ENCODE results near the gene EDEM1. TPM values are rescaled to one million over a fixed set of nuclear protein-coding genes. Genes with fewer than 3 reads are reported as not detected.
"Not testable (repeated sequence)": the region's sequence is repeated elsewhere in the genome, so short reads cannot be mapped to it uniquely, and the experiment has no call there.

The EDEM1 gene
- total RNA-seq, 1 experiment from 2014 or later = 68.8 TPM

DNA sequence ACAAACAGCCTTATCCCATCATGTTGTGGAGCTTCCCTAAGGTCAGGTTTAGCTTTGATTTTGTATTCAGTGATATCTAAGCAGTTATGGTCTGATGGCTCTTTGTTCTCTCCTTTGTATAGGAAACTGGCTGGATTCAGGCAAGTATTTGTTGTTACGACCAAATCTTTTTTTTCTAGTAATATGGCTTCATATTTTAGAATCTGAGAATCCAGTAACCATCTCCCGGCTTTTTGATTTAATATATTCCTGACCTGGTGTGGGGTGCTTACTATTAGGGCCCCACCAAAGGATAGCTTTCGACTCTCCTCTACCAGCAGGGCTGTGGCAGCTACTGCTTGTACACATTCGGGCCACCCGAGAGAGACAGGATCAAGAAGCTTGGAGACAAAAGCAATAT, 42.4 kb upstream of the EDEM1 start:
- Histone ChIP-seq H3K27ac (ENCODE audit: low read length) (no peak overlapping the region), H3K4me1 (ENCODE audit: low read length) (no peaks in the 10 kb centered on the region; the same call in 1 of the 2 replicates), H2AFZ (ENCODE audit: low read length) (no peak overlapping the region), H3K9ac (ENCODE audit: low read length) (no peak overlapping the region), H3K4me2 (ENCODE audit: low read depth, low read length, poor library complexity, severe bottlenecking) (no peak overlapping the region), H3K9me3 (ENCODE audit: low read length) (no peaks in the 10 kb centered on the region), H3K27me3 (ENCODE audit: low read length) (no peaks in the 10 kb centered on the region), H4K20me1 (ENCODE audit: insufficient read depth, low read depth, low read length) (peaks cover 13% of the 10 kb centered on the region), H3K9me2 (replicated peaks; ENCODE audit: insufficient read depth, low read length) (no peaks in the 10 kb centered on the region), H3K79me2 (ENCODE audit: low read length) (peaks cover 100% of the 10 kb centered on the region), H3K36me3 (ENCODE audit: insufficient read depth, low read length) (0 out of 2 replicates have a peak, but pooled peaks cover 4% of the 10 kb centered on the region), H3K4me3 (ENCODE audit: low read length) (no peak overlapping the region)
- no peak for DNase-seq

DNA sequence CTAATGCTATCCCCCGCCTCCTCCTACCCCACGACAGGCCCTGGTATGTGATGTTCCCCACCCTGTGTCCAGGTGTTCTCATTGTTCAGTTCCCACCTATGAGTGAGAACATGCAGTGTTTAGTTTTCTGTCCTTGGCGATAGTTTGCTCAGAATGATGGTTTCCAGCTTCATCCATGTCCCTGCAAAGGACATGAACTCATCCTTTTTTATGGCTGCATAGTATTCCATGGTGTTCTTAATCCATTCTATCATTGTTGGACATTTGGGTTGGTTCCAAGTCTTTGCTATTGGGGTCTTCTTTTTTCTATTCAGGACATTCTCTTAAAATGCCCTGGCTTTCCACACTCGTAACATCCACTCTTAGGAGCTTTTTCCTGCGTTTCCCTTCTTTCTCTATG, 40.4 kb upstream of the EDEM1 start:
- H3K36me3 ChIP-seq (ENCODE audit: insufficient read depth, low read length); H3K27me3 ChIP-seq (ENCODE audit: low read length); H3K4me1 ChIP-seq (ENCODE audit: low read length); H3K4me2 ChIP-seq (ENCODE audit: low read depth, low read length, poor library complexity, severe bottlenecking); H3K4me3 ChIP-seq (ENCODE audit: low read length); DNase-seq; H3K9me3 ChIP-seq (ENCODE audit: low read length); H3K9me2 ChIP-seq (replicated peaks; ENCODE audit: insufficient read depth, low read length); H3K9ac ChIP-seq (ENCODE audit: low read length); H2AFZ ChIP-seq (ENCODE audit: low read length); H3K27ac ChIP-seq (ENCODE audit: low read length): not testable (repeated sequence)
- peaks cover 97% of the 10 kb centered on the region for H3K79me2 ChIP-seq (ENCODE audit: low read length)
- peaks cover 18% of the 10 kb centered on the region for H4K20me1 ChIP-seq (ENCODE audit: insufficient read depth, low read depth, low read length)

DNA sequence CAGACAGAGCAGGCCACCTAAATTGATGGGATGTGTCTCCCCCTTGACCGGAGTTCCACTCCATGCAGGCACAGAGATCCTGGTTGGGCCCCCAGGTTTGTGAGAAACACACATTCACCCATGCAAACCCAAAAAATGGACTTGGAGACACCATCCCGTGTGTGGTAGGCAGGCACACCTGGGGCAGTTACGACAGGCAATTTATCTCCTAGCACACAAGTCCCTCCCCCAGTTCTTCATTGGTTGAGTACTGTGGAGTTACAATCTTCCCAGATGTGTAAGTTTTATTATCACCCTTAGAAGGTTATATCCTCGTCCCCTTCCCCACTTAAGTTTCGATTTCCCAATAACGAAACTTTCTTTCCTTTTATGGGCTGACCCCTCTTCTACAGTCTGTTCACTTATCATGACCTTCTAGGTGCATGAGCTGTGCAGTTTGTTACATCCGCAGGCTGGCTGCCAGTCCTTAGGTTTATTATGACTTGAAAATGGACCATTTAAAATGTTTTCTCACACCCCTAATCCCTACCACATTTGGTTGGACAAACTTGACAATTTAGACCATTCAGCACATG, 38.1 kb upstream of the EDEM1 start:
- no peaks in the 10 kb centered on the region for H3K9me3 ChIP-seq (ENCODE audit: low read length)
- H3K4me2 ChIP-seq (ENCODE audit: low read depth, low read length, poor library complexity, severe bottlenecking) = no peak overlapping the region
- H3K9me2 ChIP-seq (replicated peaks; ENCODE audit: insufficient read depth, low read length) = no peaks in the 10 kb centered on the region
- H3K27ac ChIP-seq (ENCODE audit: low read length) = no peak overlapping the region
- no peak overlapping the region for H3K9ac ChIP-seq (ENCODE audit: low read length)
- H3K4me1 ChIP-seq (ENCODE audit: low read length) = no peaks in the 10 kb centered on the region; the same call in 1 of the 2 replicates
- H3K4me3 ChIP-seq (ENCODE audit: low read length) = no peak overlapping the region
- H3K36me3 ChIP-seq (ENCODE audit: insufficient read depth, low read length) = no peaks in the 10 kb centered on the region
- no peaks in the 10 kb centered on the region for H3K27me3 ChIP-seq (ENCODE audit: low read length)
- H3K79me2 ChIP-seq (ENCODE audit: low read length) = peaks cover 97% of the 10 kb centered on the region
- H4K20me1 ChIP-seq (ENCODE audit: insufficient read depth, low read depth, low read length) = peaks cover 25% of the 10 kb centered on the region
- DNase-seq = no peak
- H2AFZ ChIP-seq (ENCODE audit: low read length) = no peak overlapping the region

DNA sequence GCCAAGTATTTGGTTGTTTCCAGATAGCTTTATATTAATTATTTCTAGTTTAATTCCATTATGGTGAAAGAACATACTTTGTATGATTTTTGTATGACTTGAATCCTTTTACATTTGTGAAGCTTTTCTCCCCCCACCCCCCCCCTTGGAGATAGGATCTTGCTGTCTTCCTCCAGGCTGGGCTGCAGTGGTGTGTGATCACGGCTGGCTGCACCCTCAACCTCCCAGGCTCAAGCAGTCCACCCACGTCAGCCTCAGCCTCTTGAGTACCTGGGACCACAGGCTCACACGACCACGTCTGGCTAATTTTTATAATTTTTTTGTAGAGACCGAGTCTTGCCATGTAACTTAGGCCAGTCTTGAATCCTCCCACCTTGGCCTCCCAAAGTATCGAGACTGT, 35.9 kb upstream of the EDEM1 start:
- DNase-seq = no peak
- Histone ChIP-seq H3K79me2 (ENCODE audit: low read length) (peaks cover 97% of the 10 kb centered on the region), H3K9me3 (ENCODE audit: low read length) (no peaks in the 10 kb centered on the region), H3K4me2 (ENCODE audit: low read depth, low read length, poor library complexity, severe bottlenecking) (no peak overlapping the region), H3K4me1 (ENCODE audit: low read length) (no peaks in the 10 kb centered on the region; the same call in 1 of the 2 replicates), H3K27me3 (ENCODE audit: low read length) (no peaks in the 10 kb centered on the region), H3K27ac (ENCODE audit: low read length) (no peak overlapping the region), H2AFZ (ENCODE audit: low read length) (no peak overlapping the region), H4K20me1 (ENCODE audit: insufficient read depth, low read depth, low read length) (peaks cover 40% of the 10 kb centered on the region), H3K36me3 (ENCODE audit: insufficient read depth, low read length) (no peaks in the 10 kb centered on the region), H3K9me2 (replicated peaks; ENCODE audit: insufficient read depth, low read length) (no peaks in the 10 kb centered on the region), H3K4me3 (ENCODE audit: low read length) (no peak overlapping the region), H3K9ac (ENCODE audit: low read length) (no peak overlapping the region)

DNA sequence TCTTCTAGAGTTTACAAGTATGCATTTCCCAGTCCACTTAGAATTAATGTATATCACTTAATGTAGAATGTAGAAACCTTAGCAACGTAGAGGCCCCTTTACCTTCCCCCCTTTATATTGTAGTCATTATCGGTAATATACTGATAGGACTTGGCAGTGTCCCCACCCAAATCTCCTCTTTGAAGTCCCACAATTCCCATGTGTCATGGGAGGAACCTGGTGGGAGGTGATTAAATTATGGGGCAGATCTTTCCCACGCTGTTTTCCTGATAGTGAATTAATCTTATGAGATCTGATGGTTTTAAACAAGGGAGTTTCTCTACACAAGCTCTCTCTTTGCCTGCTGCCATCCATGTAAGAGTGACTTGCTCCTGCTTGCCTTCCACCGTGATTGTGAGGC, 34.4 kb upstream of the EDEM1 start:
- Histone ChIP-seq H3K36me3 (ENCODE audit: insufficient read depth, low read length) (no peaks in the 10 kb centered on the region), H3K4me3 (ENCODE audit: low read length) (no peak overlapping the region), H3K27me3 (ENCODE audit: low read length) (no peaks in the 10 kb centered on the region), H3K4me2 (ENCODE audit: low read depth, low read length, poor library complexity, severe bottlenecking) (no peak overlapping the region), H3K9ac (ENCODE audit: low read length) (no peak overlapping the region), H2AFZ (ENCODE audit: low read length) (no peak overlapping the region), H3K27ac (ENCODE audit: low read length) (no peak overlapping the region), H3K4me1 (ENCODE audit: low read length) (no peaks in the 10 kb centered on the region; the same call in 1 of the 2 replicates), H3K9me2 (replicated peaks; ENCODE audit: insufficient read depth, low read length) (no peaks in the 10 kb centered on the region), H3K9me3 (ENCODE audit: low read length) (no peaks in the 10 kb centered on the region), H3K79me2 (ENCODE audit: low read length) (peaks cover 97% of the 10 kb centered on the region), H4K20me1 (ENCODE audit: insufficient read depth, low read depth, low read length) (peaks cover 38% of the 10 kb centered on the region)
- DNase-seq = no peak

DNA sequence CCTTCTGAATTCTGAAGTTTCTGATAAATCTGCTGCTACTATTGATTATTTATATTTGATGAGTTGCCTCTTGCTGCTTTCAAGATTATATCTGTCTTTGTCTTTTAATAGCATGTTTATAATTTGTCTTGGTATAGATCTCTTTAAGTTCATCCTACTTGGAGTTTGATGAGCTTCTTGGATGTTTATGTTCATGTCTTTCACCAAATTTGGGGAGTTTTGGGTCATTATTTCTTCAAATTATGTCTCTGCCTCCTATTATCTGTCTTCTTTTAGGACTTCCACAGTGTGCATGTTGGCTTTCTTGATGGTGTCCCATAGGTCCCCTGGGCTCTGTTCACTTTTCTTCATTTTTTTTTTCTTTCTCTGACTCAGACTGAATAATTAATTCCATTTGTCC, 32.3 kb upstream of the EDEM1 start:
- Histone ChIP-seq H4K20me1 (ENCODE audit: insufficient read depth, low read depth, low read length) (peaks cover 40% of the 10 kb centered on the region), H3K4me1 (ENCODE audit: low read length) (peaks cover 5% of the 10 kb centered on the region), H3K27ac (ENCODE audit: low read length) (no peak overlapping the region), H3K36me3 (ENCODE audit: insufficient read depth, low read length) (no peaks in the 10 kb centered on the region), H2AFZ (ENCODE audit: low read length) (no peak overlapping the region), H3K9me2 (replicated peaks; ENCODE audit: insufficient read depth, low read length) (no peaks in the 10 kb centered on the region), H3K9ac (ENCODE audit: low read length) (no peak overlapping the region), H3K4me2 (ENCODE audit: low read depth, low read length, poor library complexity, severe bottlenecking) (no peak overlapping the region), H3K79me2 (ENCODE audit: low read length) (peaks cover 92% of the 10 kb centered on the region), H3K4me3 (ENCODE audit: low read length) (no peak overlapping the region), H3K9me3 (ENCODE audit: low read length) (no peaks in the 10 kb centered on the region), H3K27me3 (ENCODE audit: low read length) (no peaks in the 10 kb centered on the region)
- no peak for DNase-seq

DNA sequence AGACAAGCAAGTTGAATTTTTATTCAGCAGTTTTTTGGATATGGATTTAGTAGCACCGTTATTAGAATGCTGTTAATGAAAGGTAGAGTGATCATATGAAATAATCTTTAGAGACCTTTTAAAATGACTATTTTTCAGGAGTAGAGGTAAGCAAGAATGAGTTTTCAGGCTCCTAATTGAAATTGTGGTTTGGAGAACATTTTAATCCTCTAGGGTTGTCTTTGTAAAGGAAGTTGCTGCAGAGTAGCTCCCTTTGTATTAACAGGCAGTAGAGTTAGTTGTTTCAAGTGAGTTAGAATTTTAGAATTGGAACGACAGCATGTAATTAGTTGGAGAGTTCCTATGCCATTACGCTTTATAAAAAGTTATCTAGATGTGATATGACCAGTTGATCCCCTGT, 27.2 kb upstream of the EDEM1 start:
- Histone ChIP-seq H3K4me2 (ENCODE audit: low read depth, low read length, poor library complexity, severe bottlenecking) (no peak overlapping the region), H3K36me3 (ENCODE audit: insufficient read depth, low read length) (no peaks in the 10 kb centered on the region)

DNA sequence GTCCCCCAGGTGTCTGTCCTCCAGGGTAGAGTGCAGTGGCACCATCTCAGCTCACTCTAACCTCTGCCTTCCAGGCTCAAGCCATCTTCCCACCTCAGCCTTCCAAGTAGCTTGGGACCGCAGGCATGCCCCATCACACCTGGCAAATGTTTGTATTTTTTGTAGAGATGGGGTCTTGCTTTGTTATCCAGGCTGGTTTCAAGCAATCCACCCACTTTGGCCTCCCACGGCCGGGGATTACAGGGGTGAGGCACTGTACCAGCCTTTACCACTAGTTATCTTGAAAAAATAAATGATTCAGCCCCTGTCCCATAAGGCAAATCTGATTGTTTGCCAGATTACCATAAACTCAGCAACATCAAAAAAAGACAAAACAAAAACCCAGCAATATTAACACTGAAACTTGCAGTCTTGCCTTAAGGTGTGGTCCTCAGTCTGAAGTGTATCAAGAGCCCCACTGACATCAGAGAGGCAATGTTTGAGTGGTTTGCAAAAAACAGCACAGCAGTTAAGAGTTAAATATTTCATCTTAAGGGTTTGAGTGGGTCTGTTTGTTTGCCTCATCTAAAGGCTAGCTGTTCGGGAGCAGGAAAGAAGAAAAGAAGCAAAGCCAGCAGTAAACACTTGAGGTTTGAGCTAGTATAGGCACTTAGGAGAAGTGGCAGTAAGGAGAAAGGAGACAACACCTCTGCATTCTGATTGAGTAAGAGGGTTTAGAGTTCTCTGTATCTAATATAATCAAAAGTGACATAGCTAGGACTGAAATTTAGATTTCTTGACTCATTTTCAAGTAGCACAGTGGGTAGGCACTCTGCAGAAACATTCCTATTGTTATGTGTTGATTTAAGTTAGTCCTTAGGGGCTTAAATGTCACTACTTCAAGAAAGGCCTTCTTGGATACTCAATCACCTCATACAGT, 26.3 kb upstream of the EDEM1 start:
- Histone ChIP-seq H3K27ac (ENCODE audit: low read length) (no peak overlapping the region), H3K4me1 (ENCODE audit: low read length) (peaks cover 23% of the 10 kb centered on the region), H4K20me1 (ENCODE audit: insufficient read depth, low read depth, low read length) (peaks cover 25% of the 10 kb centered on the region), H3K9me2 (replicated peaks; ENCODE audit: insufficient read depth, low read length) (no peaks in the 10 kb centered on the region), H3K4me3 (ENCODE audit: low read length) (no peak overlapping the region), H3K4me2 (ENCODE audit: low read depth, low read length, poor library complexity, severe bottlenecking) (no peak overlapping the region), H3K9me3 (ENCODE audit: low read length) (no peaks in the 10 kb centered on the region), H3K36me3 (ENCODE audit: insufficient read depth, low read length) (no peaks in the 10 kb centered on the region), H3K79me2 (ENCODE audit: low read length) (peaks cover 93% of the 10 kb centered on the region), H2AFZ (ENCODE audit: low read length) (no peak overlapping the region), H3K9ac (ENCODE audit: low read length) (no peak overlapping the region), H3K27me3 (ENCODE audit: low read length) (no peaks in the 10 kb centered on the region)
- DNase-seq = no peak

More for the DNA sequence above, 27.2 kb upstream of the EDEM1 start:
- Histone ChIP-seq H3K4me3 (ENCODE audit: low read length) (no peak overlapping the region), H3K9me2 (replicated peaks; ENCODE audit: insufficient read depth, low read length) (no peaks in the 10 kb centered on the region), H2AFZ (ENCODE audit: low read length) (no peak overlapping the region), H3K79me2 (ENCODE audit: low read length) (peaks cover 94% of the 10 kb centered on the region), H3K27ac (ENCODE audit: low read length) (peak overlapping the region; percentile 11; the same call in 1 of the 2 replicates), H3K4me1 (ENCODE audit: low read length) (peaks cover 23% of the 10 kb centered on the region), H3K9me3 (ENCODE audit: low read length) (no peaks in the 10 kb centered on the region), H3K9ac (ENCODE audit: low read length) (no peak overlapping the region), H3K27me3 (ENCODE audit: low read length) (no peaks in the 10 kb centered on the region), H4K20me1 (ENCODE audit: insufficient read depth, low read depth, low read length) (peaks cover 28% of the 10 kb centered on the region)
- DNase-seq = no peak
